GM13977 (cell line): Measurements from ENCODE around the gene DOK5.

Experiments used
- DNase-seq: peaks from one replicate; pipeline ENCODE4 v3.0.0; 2012; ENCODE audit warnings: low spot score
- in situ Hi-C: fragments of 300-500 bp; cut with MboI; formaldehyde crosslinking; loops from one replicate; pipeline ENCODE4 v1.12.0; 2022; ENCODE audit warnings: low sequenced_read_pairs, low pct_unique_long_range_greater_than_20kb, mixed read lengths, inconsistent platforms; ENCODE audit not compliant: unreplicated experiment
- TF ChIP-seq, protein P1 (sequence below): IDR thresholded peaks from 2 replicates; pipeline ENCODE4 v1.5.1; 2012; ENCODE audit warnings: mild to moderate bottlenecking, control low read depth; ENCODE audit not compliant: insufficient read depth; ENCODE audit errors: extremely low read depth, missing control alignments

Gene DOK5

DNA sequence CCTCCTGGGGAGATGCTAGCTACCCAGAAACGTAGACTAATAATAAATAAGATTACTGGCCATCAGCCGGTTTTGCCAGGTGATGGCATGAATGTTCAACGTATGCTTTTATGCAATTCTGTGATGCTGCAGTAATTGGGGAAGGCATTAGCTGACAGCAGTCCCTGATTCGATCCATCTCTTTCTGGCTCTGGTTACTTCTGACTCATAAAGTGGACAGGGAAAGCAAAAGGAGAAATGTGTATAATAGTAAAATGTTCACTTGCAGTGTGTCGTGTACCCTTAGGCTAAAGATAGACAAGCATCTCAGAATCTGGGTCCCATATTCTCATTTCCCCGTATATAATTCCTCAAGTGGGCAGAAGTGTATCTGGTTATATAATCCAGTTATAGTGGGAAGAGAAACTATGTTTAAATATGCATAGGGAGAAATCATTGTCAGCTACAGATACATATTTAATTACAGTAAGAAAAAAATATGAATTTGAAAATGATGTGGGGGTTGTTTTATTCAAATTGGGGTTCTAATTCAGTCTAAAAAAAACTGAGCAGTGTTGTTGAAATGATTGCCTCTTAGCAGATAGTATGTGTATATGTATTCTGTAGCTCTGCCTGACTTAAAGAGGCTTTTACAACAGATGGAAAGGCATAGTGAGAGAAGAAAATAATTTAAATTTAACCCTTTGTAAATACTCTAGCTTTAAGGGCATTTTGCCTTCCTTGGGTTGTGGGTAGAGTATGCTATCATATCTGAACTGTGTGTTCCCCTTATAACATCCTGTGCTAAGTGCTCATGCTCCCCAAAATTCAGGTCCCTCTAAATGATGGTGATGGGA is 40.6 kb downstream of the DOK5 start:
- in situ Hi-C loops, result no loop called here
- DNase-seq, result no peak
- TF ChIP-seq, protein P1, sequence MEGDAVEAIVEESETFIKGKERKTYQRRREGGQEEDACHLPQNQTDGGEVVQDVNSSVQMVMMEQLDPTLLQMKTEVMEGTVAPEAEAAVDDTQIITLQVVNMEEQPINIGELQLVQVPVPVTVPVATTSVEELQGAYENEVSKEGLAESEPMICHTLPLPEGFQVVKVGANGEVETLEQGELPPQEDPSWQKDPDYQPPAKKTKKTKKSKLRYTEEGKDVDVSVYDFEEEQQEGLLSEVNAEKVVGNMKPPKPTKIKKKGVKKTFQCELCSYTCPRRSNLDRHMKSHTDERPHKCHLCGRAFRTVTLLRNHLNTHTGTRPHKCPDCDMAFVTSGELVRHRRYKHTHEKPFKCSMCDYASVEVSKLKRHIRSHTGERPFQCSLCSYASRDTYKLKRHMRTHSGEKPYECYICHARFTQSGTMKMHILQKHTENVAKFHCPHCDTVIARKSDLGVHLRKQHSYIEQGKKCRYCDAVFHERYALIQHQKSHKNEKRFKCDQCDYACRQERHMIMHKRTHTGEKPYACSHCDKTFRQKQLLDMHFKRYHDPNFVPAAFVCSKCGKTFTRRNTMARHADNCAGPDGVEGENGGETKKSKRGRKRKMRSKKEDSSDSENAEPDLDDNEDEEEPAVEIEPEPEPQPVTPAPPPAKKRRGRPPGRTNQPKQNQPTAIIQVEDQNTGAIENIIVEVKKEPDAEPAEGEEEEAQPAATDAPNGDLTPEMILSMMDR, result no peak

DNA sequence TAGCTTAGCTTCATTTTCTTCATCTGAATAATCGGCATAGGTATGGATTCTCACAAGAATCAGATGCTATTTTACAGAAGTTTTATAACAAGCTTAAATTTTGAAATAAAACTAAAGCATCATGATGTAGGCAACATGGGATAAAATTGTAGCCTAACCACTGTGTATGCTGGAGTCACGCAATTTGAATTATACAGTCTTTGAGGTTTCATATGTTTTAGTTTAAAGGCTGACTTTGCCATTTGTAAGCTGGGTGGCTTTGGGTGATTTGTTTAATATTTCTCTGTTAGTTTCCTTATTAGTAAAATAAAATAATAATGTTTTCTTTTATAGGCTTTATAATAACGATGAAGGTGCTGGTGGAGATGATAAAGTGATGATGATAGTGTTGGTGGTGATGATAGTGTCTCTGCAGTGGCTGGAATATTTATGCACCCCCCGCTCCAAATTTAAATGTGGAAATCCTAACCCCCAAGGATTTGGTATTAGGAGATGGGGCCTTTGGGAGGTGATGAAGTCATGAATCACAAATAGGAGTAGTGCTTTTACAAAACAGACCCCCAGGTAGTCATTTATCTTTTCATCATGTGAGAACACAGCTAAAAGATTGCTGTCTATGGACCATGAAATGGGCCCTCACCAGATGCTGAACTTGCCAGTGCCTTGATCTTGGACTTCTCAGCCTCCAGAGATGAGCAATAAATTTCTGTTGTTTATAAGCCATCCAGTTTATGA is 42.0 kb downstream of the DOK5 start:
- in situ Hi-C loops, result no loop called here
- DNase-seq, result no peak
- TF ChIP-seq, protein P1, result no peak

DNA sequence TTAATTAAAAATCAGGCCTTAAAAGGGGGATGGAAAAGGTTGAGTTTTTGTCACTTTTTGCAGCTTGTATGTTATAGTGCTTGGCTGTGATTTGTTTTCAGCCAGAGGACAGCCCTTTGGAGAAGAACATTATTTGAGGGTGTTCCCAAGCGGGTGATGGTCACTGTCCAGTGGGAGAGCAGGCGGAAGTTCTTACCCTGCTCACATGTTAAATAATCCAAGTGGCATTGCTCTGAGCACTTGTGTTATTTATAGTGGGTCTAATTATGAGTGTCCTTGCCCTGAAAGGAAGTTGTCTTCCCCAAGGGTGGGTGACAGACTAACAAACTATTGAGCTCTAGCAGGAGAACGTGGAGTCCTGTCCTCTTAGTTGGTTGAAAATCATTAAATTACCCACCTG is 49.5 kb downstream of the DOK5 start:
- TF ChIP-seq, protein P1, result no peak
- in situ Hi-C loops, result no loop called here
- no peak for DNase-seq

DNA sequence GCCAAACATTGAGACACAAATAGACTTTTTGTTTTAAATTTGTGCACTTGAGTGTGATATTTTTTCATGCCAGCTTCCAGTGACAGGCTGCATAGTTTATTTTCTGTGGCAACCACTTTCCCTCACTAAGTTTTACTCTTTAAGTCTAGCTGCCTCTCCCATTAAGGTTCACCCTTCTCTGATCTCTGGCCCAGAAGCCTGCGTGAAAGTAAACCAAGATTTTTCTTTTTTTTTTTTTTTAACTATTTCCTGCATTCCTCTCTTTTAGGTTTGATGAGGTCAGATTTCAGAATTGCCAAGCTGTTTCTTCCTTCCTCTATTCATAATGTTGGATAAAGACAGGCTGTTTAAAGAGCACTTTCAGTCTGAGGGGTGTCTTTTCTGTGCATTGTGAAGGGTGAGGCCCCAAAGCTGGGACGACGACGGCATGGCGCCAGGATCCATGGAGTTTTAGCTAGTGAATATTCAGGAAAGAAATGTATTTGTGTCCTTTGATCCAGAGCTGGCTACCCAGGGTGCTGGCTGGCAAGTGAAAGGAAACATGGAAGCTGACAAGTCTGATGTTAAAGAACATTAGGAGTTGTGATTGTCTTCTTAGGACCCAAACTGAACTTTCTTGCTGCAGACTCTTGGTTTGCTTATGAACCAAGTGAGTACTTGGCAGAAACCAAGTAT is 50.7 kb downstream of the DOK5 start:
- in situ Hi-C loops, result no loop called here
- DNase-seq, result no peak
- TF ChIP-seq, protein P1, result no peak

DNA sequence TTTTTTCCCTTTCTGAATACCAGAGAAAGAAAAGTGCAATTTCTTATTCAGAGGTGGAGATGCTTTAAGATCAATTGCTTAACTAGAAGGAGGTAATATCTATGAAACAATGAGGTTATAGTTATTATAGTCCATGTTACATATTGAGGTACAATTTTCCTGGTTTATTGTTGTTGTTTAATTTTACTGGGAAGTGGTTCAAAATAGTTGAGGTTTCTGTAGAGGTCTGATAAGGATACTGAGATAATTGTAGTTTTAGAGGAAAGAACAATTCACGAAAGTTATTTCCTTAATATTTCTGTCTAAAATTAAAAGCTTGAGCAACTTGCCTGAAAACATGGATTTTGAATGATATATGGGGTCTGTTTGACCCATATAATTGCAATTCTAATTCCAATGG is 51.4 kb downstream of the DOK5 start:
- in situ Hi-C loops, result no loop called here
- DNase-seq, result no peak

DNA sequence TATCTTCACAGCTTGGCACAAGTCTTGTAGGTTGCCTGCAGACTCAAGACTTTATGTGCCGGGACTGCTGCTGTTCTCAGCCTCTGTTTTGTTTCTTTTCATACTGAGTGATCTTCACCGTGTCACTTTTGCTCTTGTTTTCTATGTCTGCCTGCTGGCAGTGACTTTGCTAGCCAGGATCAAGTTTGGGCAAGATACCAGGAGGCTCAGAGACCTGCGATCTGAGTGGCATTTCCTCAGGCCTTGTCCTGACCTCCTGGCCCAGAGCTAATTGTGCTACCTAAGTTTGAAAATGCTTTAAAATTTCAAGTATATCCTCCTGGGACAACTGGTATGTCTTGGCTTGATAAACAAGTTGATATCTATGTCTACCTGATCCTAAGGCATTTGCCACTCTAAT is 57.2 kb downstream of the DOK5 start:
- TF ChIP-seq, protein P1, result no peak
- no peak for DNase-seq
- in situ Hi-C loops, result no loop called here

More for the DNA sequence above, 51.4 kb downstream of the DOK5 start:
- TF ChIP-seq, protein P1, result no peak
